ENCODE measurements around the gene GRK6.
A peak's percentile ranks its signal among the peaks of the same experiment; 100 is the strongest.
"Not testable (repeated sequence)": the region's sequence is repeated elsewhere in the genome, so short reads cannot be mapped to it uniquely, and the experiment has no call there.

The GRK6 gene

DNA sequence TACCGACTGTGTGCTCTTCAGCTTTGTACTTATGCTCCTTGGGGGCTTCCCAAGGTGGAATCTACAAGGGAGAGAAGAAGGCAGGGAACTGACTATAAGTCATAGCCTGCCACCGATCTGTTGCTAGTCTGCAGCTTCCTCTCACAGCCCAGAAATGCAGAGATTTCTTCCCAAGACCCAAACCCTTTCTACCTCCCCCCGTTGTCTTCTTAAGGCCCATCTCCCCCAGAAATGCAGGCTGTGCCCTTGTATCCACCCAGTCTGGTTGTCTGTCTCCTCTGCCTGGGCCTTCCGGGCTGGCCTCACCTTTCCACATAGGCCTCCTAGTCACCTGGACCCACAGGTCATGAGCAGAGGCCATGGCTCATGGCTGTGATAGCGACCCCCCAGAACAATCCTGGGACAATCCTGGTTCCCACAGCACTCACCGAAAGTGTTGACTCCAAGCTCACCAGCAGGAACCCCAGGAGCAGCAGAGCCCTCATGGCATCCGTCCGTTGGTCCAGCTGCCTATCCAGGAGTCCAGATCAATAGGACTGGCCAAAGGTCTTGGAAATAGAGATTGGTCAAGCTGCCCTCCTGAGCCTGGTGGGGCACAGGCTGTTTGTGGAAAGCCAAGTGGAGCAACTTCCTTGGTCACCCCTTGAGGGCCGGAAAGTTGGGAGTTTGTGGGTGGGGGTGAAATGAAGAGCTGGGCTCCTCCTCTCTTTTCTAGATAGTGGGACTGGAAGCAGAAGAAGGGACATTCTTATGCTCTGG lies 17.3 kb upstream of the GRK6 start, which contains the start of gene F12:
F12 (minus strand) TSS at position 522 of the 759 bp plus-strand sequence; CDS start at position 485, 37 bp downstream.
- TF ChIP-seq, protein P1, sequence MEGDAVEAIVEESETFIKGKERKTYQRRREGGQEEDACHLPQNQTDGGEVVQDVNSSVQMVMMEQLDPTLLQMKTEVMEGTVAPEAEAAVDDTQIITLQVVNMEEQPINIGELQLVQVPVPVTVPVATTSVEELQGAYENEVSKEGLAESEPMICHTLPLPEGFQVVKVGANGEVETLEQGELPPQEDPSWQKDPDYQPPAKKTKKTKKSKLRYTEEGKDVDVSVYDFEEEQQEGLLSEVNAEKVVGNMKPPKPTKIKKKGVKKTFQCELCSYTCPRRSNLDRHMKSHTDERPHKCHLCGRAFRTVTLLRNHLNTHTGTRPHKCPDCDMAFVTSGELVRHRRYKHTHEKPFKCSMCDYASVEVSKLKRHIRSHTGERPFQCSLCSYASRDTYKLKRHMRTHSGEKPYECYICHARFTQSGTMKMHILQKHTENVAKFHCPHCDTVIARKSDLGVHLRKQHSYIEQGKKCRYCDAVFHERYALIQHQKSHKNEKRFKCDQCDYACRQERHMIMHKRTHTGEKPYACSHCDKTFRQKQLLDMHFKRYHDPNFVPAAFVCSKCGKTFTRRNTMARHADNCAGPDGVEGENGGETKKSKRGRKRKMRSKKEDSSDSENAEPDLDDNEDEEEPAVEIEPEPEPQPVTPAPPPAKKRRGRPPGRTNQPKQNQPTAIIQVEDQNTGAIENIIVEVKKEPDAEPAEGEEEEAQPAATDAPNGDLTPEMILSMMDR (IDR thresholded peaks at IDR 0.05; ENCODE audit: low read depth, low read length, missing control alignments), result no peak
- no peak for DNase-seq
- Histone ChIP-seq H3K27ac (no peak within 1 kb of the TSS), H3K27me3 (replicated peaks) (no peaks in the 10 kb centered on the region), H3K4me3 (ENCODE audit: low read depth, low read length) (no peak within 1 kb of the TSS), H3K36me3 (replicated peaks) (no peaks in the 10 kb centered on the region)
- in situ Hi-C loops (cut with HindIII; ENCODE audit: low pct_ligation_motif_present, low sequenced_read_pairs), result no loop called here

DNA sequence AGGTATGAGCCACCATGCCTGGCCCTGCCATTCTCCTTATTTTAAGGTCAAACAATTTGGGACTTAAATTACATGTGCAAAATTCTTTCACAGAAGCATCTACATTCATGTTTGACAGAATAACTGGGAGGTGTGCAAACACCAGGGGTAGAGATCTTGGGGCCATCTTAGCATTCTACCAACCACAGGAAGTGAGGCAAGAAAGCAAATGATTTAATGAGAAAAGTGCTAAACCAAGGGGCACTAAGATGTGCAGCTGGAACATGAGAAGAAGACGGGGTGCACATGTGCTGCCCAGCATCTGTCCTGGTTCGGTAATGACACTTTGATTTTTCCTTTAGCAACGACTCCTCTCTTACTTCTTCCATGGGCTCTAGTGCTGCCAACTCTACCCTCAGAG lies 15.9 kb upstream of the GRK6 start:
- in situ Hi-C loops (cut with HindIII; ENCODE audit: low pct_ligation_motif_present, low sequenced_read_pairs), result no loop called here
- Histone ChIP-seq H3K4me3 (ENCODE audit: low read depth, low read length) (no peak overlapping the region), H3K27me3 (replicated peaks) (no peaks in the 10 kb centered on the region), H3K27ac (no peak overlapping the region), H3K36me3 (replicated peaks) (no peaks in the 10 kb centered on the region)
- TF ChIP-seq, protein P1 (IDR thresholded peaks at IDR 0.05; ENCODE audit: low read depth, low read length, missing control alignments), result no peak
- DNase-seq, result no peak

DNA sequence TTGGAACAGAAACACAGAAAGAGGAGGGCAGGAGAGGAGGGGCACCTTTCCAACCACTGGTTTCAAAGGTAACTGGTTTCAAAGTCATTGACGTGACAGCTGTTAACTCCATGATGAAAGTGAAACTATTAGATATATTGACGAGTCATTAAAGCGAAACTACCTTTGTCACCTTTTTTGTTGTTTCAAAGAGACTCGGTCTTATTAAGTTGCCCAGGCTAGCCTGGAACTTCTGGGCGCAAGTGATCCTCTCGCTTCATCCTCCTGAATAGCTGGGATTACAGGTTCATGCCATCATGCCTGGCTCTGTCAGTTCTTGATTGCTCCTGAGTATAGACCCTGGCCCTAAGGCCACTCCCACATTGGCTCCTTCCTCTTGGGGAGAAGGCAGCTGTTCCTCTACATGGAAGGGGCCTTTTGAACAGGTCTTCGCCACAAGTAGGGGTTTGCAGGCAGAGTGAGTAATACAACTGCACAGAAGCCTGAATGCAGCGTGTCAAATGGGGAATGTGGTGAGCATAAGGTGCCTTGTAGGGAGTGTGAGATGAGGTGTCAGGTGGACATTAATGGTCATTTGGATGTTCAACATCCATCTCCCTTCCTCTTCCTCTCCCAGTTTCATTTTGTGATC lies 13.8 kb upstream of the GRK6 start:
- no peaks in the 10 kb centered on the region for H3K36me3 ChIP-seq (replicated peaks)
- DNase-seq, result no peak
- no peak overlapping the region for H3K4me3 ChIP-seq (ENCODE audit: low read depth, low read length)
- in situ Hi-C loops (cut with HindIII; ENCODE audit: low pct_ligation_motif_present, low sequenced_read_pairs), result no loop called here
- H3K27me3 ChIP-seq (replicated peaks), result no peaks in the 10 kb centered on the region
- H3K27ac ChIP-seq, result no peak overlapping the region
- TF ChIP-seq, protein P1 (IDR thresholded peaks at IDR 0.05; ENCODE audit: low read depth, low read length, missing control alignments), result no peak

DNA sequence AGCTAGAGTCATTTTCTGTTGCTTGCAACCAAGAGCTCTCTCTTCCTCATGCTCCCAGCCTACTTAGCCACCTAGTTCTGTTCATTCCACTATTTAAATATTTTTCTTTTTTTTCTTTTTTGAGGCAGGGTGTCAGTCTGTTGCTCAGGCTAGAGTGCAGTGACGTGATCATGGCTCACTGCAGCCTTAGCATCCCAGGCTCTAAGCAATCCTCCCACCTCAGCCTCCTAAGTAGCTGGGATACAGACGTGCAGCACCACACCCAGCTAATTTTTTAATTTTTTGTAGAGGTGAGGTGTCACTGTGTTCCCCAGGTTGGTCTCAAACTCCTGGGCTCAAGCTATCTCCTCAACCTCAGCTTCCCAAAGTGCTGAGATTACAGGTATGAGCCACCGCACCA lies 12.0 kb upstream of the GRK6 start:
- no peak for DNase-seq
- in situ Hi-C loops (cut with HindIII; ENCODE audit: low pct_ligation_motif_present, low sequenced_read_pairs), result no loop called here
- Histone ChIP-seq H3K27me3 (replicated peaks) (no peaks in the 10 kb centered on the region), H3K27ac (no peak overlapping the region), H3K36me3 (replicated peaks) (no peaks in the 10 kb centered on the region), H3K4me3 (ENCODE audit: low read depth, low read length) (no peak overlapping the region)
- TF ChIP-seq, protein P1 (IDR thresholded peaks at IDR 0.05; ENCODE audit: low read depth, low read length, missing control alignments), result no peak

DNA sequence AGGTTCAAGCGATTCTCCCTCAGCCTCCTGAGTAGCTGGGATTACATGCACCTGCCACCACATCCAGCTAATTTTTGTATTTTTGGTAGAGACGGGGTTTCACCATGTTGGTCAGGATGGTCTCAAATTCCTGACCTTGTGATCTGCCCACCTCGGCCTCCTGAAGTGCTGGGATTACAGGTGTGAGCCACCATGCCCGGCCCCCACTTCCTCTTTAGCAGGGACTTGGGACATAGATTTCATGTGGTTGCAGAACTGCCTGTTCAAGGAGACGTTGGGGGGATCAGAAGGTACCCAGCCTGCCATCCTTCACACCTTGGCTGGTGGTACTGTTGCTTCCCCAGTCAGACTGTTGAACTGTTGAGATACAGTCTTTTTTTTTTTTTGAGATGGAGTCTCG lies 9.4 kb upstream of the GRK6 start:
- in situ Hi-C loops (cut with HindIII; ENCODE audit: low pct_ligation_motif_present, low sequenced_read_pairs); DNase-seq; H3K4me3 ChIP-seq (ENCODE audit: low read depth, low read length); H3K27ac ChIP-seq; H3K36me3 ChIP-seq (replicated peaks); H3K27me3 ChIP-seq (replicated peaks): not testable (repeated sequence)

DNA sequence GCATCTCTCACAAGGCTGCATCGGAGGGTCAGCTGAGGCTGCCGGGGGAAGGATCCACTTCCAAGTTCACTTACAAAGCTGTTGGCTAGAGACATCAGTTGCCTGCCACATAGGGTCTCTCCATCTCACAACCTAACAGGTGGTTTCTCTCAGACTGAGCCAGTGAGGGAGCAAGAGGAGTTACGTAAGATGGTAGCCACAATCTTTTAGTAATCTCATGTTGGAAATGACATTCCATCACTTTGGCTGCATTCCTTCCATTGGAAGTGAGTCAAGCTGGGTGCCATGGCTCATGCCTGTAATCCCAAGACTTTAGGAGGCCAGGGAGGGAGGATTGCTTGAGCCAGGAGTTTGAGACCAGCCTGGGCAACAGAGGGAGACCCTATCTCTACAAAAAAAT lies 7.4 kb upstream of the GRK6 start:
- Histone ChIP-seq H3K36me3 (replicated peaks) (no peaks in the 10 kb centered on the region), H3K27me3 (replicated peaks) (no peaks in the 10 kb centered on the region), H3K4me3 (ENCODE audit: low read depth, low read length) (no peak overlapping the region), H3K27ac (no peak overlapping the region)
- in situ Hi-C loops (cut with HindIII; ENCODE audit: low pct_ligation_motif_present, low sequenced_read_pairs), result no loop called here
- TF ChIP-seq, protein P1 (IDR thresholded peaks at IDR 0.05; ENCODE audit: low read depth, low read length, missing control alignments), result no peak
- DNase-seq, result peak; percentile 17

DNA sequence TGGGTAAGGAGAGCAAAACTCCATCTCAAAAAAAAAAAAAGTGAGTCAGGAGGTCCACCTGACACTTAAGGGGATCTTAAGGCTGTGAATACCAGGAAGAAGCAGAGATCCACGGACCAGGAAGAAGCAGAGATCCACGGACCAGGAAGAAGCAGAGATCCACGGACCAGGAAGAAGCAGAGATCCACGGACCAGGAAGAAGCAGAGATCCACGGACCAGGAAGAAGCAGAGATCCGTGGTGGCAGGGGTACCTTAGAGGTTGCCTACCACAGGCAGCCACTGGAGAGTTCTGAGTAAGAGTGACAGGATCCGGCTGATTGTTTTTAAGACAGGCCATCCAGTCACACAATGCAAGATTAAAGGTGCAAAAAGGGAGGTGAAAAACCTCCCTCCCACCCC lies 6.0 kb upstream of the GRK6 start:
- in situ Hi-C loops (cut with HindIII; ENCODE audit: low pct_ligation_motif_present, low sequenced_read_pairs); H3K36me3 ChIP-seq (replicated peaks); H3K27me3 ChIP-seq (replicated peaks); DNase-seq; H3K4me3 ChIP-seq (ENCODE audit: low read depth, low read length); H3K27ac ChIP-seq: not testable (repeated sequence)

Data from brain microvascular endothelial cell (primary cell).